ENCODE data around the gene TSKU.

DNA sequence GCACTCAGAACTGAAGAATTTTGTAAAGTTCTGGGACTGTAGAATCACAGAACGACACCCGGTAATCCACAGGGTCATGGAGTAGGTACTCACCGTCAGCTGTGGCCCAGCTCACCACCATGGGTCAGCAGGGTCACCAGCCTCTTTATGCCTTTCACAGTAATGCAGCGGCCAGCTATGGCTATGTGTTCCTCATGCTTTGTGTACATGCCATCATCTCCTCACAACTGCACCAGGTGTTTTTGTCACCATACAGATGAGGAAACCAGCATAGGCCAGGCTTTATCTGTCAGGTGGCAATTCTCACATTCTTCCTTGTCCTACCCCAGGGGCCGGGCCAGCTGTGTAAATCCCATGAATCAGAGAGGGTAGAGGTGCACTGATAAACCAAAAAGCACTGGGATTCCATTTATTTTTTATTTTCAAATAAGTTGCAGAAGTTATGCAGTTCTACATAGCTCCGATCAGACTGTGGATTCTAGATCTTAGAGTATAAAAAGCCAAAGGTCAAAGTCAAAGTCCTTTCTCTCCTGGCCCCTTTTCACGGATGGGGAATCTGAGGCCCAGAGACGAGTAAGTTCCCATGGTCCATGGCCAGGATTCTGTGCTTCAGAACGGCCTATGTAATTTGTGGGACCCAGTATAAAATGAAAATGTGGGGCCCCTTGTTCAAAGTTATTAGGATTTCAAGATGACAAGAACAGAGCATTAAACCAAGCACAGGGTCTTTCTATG is 17.5 kb downstream of the TSKU start:
- TF ChIP-seq, protein P1, sequence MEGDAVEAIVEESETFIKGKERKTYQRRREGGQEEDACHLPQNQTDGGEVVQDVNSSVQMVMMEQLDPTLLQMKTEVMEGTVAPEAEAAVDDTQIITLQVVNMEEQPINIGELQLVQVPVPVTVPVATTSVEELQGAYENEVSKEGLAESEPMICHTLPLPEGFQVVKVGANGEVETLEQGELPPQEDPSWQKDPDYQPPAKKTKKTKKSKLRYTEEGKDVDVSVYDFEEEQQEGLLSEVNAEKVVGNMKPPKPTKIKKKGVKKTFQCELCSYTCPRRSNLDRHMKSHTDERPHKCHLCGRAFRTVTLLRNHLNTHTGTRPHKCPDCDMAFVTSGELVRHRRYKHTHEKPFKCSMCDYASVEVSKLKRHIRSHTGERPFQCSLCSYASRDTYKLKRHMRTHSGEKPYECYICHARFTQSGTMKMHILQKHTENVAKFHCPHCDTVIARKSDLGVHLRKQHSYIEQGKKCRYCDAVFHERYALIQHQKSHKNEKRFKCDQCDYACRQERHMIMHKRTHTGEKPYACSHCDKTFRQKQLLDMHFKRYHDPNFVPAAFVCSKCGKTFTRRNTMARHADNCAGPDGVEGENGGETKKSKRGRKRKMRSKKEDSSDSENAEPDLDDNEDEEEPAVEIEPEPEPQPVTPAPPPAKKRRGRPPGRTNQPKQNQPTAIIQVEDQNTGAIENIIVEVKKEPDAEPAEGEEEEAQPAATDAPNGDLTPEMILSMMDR (IDR thresholded peaks at IDR 0.05): no peak
- TF ChIP-seq POLR2A (IDR thresholded peaks at IDR 0.05): no peak
- TF ChIP-seq POLR2AphosphoS5 (IDR thresholded peaks at IDR 0.05): no peak
